ENCODE results near the gene SLC5A2. TPM values are rescaled to one million over a fixed set of nuclear protein-coding genes. Genes with fewer than 3 reads are reported as not detected.
A peak's percentile ranks its signal among the peaks of the same experiment; 100 is the strongest.

The SLC5A2 gene
- total and polyA plus RNA-seq, 2 donors from 2014 or later = 4.8 to 208 TPM

GRCh38 chr16:31455601-31456314, 27.2 kb upstream of the SLC5A2 start:
- TF ChIP-seq CTCF (IDR thresholded peaks at IDR 0.05; ENCODE audit: borderline replicate concordance, extremely low read depth, insufficient read depth) = no peak
- no peak overlapping the region for H3K27ac ChIP-seq (ENCODE audit: low read depth in 2 of 2, low read length in 2 of 2)
- DNase-seq (peak in 2 of 5 donors; percentile 41 to 56), FAIRE-seq (no peak)
- peaks cover 3 to 37% (median 18%) of the 10 kb centered on the region in 3 donors for H3K4me1 ChIP-seq (ENCODE audit: control insufficient read depth in 2 of 3, insufficient read depth in 2 of 3, low read depth in 1 of 3, low read length in 3 of 3)
- intact Hi-C loops (cut with DNase I) = no loop called here
- H3K4me3 ChIP-seq (ENCODE audit: low read length in 3 of 3) = no peak overlapping the region
- H3K9ac ChIP-seq (ENCODE audit: low read length in 3 of 3) = peak overlapping the region in 1 of 3 donors; percentile 19
- H3K36me3 ChIP-seq (ENCODE audit: control insufficient read depth in 2 of 3, insufficient read depth in 3 of 3, low read length in 3 of 3) = peaks cover 0 to 2% (median 0%) of the 10 kb centered on the region in 3 donors
- H3K27me3 ChIP-seq (ENCODE audit: control insufficient read depth, insufficient read depth, low read length) = no peaks in the 10 kb centered on the region
- no peaks in the 10 kb centered on the region for H3K9me3 ChIP-seq (ENCODE audit: control insufficient read depth in 2 of 3, insufficient read depth in 1 of 3, low read length in 3 of 3)

GRCh38 chr16:31456988-31457360, 25.9 kb upstream of the SLC5A2 start:
- Histone ChIP-seq H3K9ac (ENCODE audit: low read length in 3 of 3) (no peak overlapping the region), H3K9me3 (ENCODE audit: control insufficient read depth in 2 of 3, insufficient read depth in 1 of 3, low read length in 3 of 3) (no peaks in the 10 kb centered on the region), H3K27ac (ENCODE audit: low read depth in 2 of 2, low read length in 2 of 2) (no peak overlapping the region), H3K4me1 (ENCODE audit: control insufficient read depth in 2 of 3, insufficient read depth in 2 of 3, low read depth in 1 of 3, low read length in 3 of 3) (peaks cover 3 to 37% (median 18%) of the 10 kb centered on the region in 3 donors), H3K4me3 (ENCODE audit: low read length in 3 of 3) (no peak overlapping the region), H3K36me3 (ENCODE audit: control insufficient read depth in 2 of 3, insufficient read depth in 3 of 3, low read length in 3 of 3) (peaks cover 0 to 3% (median 0%) of the 10 kb centered on the region in 3 donors), H3K27me3 (ENCODE audit: control insufficient read depth, insufficient read depth, low read length) (no peaks in the 10 kb centered on the region)
- FAIRE-seq = no peak
- intact Hi-C loops (cut with DNase I) = no loop called here
- peak in 2 of 5 donors; percentile 45 to 46 for DNase-seq
- no peak for TF ChIP-seq CTCF (IDR thresholded peaks at IDR 0.05; ENCODE audit: borderline replicate concordance, extremely low read depth, insufficient read depth)

GRCh38 chr16:31458073-31458843, 24.7 kb upstream of the SLC5A2 start:
- Histone ChIP-seq H3K4me3 (ENCODE audit: low read length in 3 of 3) (peak overlapping the region; percentile 57 to 97 (median 83)), H3K4me1 (ENCODE audit: control insufficient read depth in 2 of 3, insufficient read depth in 2 of 3, low read depth in 1 of 3, low read length in 3 of 3) (peaks cover 3 to 36% (median 16%) of the 10 kb centered on the region in 3 donors), H3K27ac (ENCODE audit: low read depth in 2 of 2, low read length in 2 of 2) (peak overlapping the region; percentile 100), H3K27me3 (ENCODE audit: control insufficient read depth, insufficient read depth, low read length) (no peaks in the 10 kb centered on the region), H3K9ac (ENCODE audit: low read length in 3 of 3) (peak overlapping the region; percentile 8 to 91 (median 69)), H3K36me3 (ENCODE audit: control insufficient read depth in 2 of 3, insufficient read depth in 3 of 3, low read length in 3 of 3) (peaks cover 0 to 4% (median 0%) of the 10 kb centered on the region in 3 donors), H3K9me3 (ENCODE audit: control insufficient read depth in 2 of 3, insufficient read depth in 1 of 3, low read length in 3 of 3) (no peaks in the 10 kb centered on the region)
- FAIRE-seq = no peak
- intact Hi-C loops (cut with DNase I) = no loop called here
- peak; percentile 58 to 83 (median 70) for DNase-seq
- TF ChIP-seq CTCF (IDR thresholded peaks at IDR 0.05; ENCODE audit: borderline replicate concordance, extremely low read depth, insufficient read depth) = peak; percentile 44
